Measurements from ENCODE around the gene AGT.

Gene AGT

DNA sequence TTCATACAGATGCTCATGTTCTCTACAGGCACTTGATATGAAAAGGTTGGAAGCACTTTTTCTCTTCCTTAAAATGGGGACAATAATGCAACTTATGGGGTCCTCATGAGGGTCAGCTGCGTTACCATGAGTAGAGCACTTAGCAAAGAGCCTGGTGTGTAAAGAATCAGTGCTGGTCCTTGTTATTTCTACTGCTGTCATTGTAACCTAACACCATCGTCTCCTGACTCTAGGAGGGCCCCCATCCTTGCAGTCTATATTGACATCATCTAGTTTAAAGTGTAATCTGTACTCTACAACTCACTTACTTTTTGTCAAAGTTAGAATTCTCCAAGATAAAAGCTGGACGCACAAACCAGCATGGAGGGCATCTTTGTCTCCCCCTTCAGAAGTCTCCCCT lies 35.7 kb upstream of the AGT start:
- no peaks in the 10 kb centered on the region for H3K79me2 ChIP-seq (ENCODE audit: insufficient read depth, low read length)
- H3K4me3 ChIP-seq (ENCODE audit: low read depth in 1 of 2, low read length in 2 of 2) = no peak overlapping the region
- H3K4me2 ChIP-seq (ENCODE audit: insufficient read depth, low read length) = no peak overlapping the region
- no peak overlapping the region for H3K9ac ChIP-seq (ENCODE audit: low read depth, low read length)
- H3K4me1 ChIP-seq (ENCODE audit: insufficient read depth, low read length) = peaks cover 13% of the 10 kb centered on the region
- no peaks in the 10 kb centered on the region for H3K27me3 ChIP-seq (ENCODE audit: insufficient read depth, low read length, poor library complexity)
- no peak for DNase-seq
- H2AFZ ChIP-seq (ENCODE audit: low read depth, low read length) = no peak overlapping the region
- no peak overlapping the region for H3K27ac ChIP-seq (ENCODE audit: low read length)
- no peak for TF ChIP-seq EZH2 (IDR thresholded peaks at IDR 0.05; ENCODE audit: borderline replicate concordance, low read depth, low read length, severe bottlenecking)
- TF ChIP-seq, protein P1, sequence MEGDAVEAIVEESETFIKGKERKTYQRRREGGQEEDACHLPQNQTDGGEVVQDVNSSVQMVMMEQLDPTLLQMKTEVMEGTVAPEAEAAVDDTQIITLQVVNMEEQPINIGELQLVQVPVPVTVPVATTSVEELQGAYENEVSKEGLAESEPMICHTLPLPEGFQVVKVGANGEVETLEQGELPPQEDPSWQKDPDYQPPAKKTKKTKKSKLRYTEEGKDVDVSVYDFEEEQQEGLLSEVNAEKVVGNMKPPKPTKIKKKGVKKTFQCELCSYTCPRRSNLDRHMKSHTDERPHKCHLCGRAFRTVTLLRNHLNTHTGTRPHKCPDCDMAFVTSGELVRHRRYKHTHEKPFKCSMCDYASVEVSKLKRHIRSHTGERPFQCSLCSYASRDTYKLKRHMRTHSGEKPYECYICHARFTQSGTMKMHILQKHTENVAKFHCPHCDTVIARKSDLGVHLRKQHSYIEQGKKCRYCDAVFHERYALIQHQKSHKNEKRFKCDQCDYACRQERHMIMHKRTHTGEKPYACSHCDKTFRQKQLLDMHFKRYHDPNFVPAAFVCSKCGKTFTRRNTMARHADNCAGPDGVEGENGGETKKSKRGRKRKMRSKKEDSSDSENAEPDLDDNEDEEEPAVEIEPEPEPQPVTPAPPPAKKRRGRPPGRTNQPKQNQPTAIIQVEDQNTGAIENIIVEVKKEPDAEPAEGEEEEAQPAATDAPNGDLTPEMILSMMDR (IDR thresholded peaks at IDR 0.05; ENCODE audit: borderline replicate concordance, extremely low read depth, low read length, poor library complexity, severe bottlenecking) = no peak
- no peaks in the 10 kb centered on the region for H4K20me1 ChIP-seq (ENCODE audit: insufficient read depth, low read length)
- no peaks in the 10 kb centered on the region for H3K36me3 ChIP-seq (ENCODE audit: insufficient read depth, low read length)
- H3K9me3 ChIP-seq (ENCODE audit: insufficient read depth, low read length, severe bottlenecking) = no peaks in the 10 kb centered on the region
- ATAC-seq (ENCODE audit: insufficient read depth, low read depth) = no peak

DNA sequence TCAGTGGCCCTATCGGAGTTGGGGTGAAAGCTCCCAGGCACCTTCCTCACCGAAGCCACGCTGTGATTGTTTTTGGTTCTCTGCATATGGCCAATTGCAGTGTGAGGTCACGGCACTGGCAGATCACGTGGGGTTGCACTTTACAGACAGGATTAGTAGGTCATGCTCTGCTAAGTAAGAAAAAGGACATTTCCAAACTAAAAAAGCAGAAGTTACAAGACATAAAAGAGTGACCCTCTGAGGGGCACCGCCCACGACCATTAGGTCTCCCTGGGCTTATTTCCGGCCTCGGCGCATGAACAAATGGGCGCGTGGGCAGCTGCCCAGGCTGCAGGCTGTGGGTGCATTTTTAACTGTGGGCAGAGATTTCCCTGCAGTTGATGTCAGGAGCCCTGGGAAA lies 35.2 kb upstream of the AGT start:
- Histone ChIP-seq H3K4me1 (ENCODE audit: insufficient read depth, low read length) (peaks cover 13% of the 10 kb centered on the region), H3K27me3 (ENCODE audit: insufficient read depth, low read length, poor library complexity) (no peaks in the 10 kb centered on the region), H3K9me3 (ENCODE audit: insufficient read depth, low read length, severe bottlenecking) (no peaks in the 10 kb centered on the region), H3K4me2 (ENCODE audit: insufficient read depth, low read length) (no peak overlapping the region), H2AFZ (ENCODE audit: low read depth, low read length) (no peak overlapping the region), H3K27ac (ENCODE audit: low read length) (no peak overlapping the region), H3K4me3 (ENCODE audit: low read depth in 1 of 2, low read length in 2 of 2) (no peak overlapping the region), H4K20me1 (ENCODE audit: insufficient read depth, low read length) (no peaks in the 10 kb centered on the region), H3K9ac (ENCODE audit: low read depth, low read length) (no peak overlapping the region), H3K36me3 (ENCODE audit: insufficient read depth, low read length) (no peaks in the 10 kb centered on the region), H3K79me2 (ENCODE audit: insufficient read depth, low read length) (no peaks in the 10 kb centered on the region)
- ATAC-seq (ENCODE audit: insufficient read depth, low read depth) (no peak), DNase-seq (no peak)
- TF ChIP-seq, protein P1 (IDR thresholded peaks at IDR 0.05; ENCODE audit: borderline replicate concordance, extremely low read depth, low read length, poor library complexity, severe bottlenecking) = no peak
- TF ChIP-seq EZH2 (IDR thresholded peaks at IDR 0.05; ENCODE audit: borderline replicate concordance, low read depth, low read length, severe bottlenecking) = no peak

DNA sequence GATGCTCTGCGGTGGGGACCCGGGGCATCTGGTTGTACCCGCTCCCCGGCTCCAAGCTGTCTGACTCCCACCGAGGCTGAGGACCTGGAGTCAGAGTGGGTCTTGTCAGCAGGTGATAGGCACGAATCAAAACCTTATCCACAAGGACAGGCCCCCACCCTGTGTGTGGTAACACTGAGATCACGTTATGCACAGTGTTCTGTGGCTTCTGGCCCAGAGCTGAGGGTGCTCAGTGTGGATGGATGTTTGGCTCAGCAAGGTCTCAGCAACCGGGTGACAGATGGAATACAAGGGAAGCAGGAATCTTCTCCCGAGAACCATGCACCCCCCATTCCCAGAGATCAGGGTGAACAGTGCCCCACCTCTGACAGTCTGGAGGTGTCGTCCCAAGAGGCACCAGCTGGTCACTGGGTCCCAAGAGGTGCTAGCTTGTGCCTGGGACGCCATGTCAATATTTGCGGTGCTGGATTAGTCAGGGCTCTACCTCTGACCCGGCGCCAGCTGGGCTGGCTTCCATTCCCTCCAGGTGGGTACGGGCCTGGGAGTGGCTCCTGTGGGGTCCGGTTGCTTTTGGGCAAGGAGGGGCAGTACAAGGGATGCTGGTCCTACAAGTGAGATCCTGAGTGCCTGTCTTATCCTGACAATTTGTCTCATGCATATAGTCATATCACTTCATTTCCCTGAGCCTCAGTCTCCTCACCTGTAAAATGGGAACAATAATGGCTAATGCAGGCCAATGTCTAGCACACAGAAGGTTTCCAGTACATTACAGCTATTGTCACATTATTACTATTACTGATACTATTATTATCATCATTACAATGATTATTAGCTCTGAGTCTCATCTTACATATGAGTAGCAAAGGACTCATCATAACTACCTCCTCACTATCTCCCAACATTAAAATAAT lies 34.2 kb upstream of the AGT start:
- Histone ChIP-seq H3K4me2 (ENCODE audit: insufficient read depth, low read length) (no peak overlapping the region), H3K36me3 (ENCODE audit: insufficient read depth, low read length) (no peaks in the 10 kb centered on the region), H3K4me1 (ENCODE audit: insufficient read depth, low read length) (peaks cover 4% of the 10 kb centered on the region), H3K27me3 (ENCODE audit: insufficient read depth, low read length, poor library complexity) (no peaks in the 10 kb centered on the region), H3K4me3 (ENCODE audit: low read depth in 1 of 2, low read length in 2 of 2) (no peak overlapping the region), H4K20me1 (ENCODE audit: insufficient read depth, low read length) (no peaks in the 10 kb centered on the region), H3K9ac (ENCODE audit: low read depth, low read length) (no peak overlapping the region), H3K79me2 (ENCODE audit: insufficient read depth, low read length) (no peaks in the 10 kb centered on the region), H3K9me3 (ENCODE audit: insufficient read depth, low read length, severe bottlenecking) (no peaks in the 10 kb centered on the region), H2AFZ (ENCODE audit: low read depth, low read length) (no peak overlapping the region), H3K27ac (ENCODE audit: low read length) (no peak overlapping the region)
- DNase-seq = no peak
- TF ChIP-seq EZH2 (IDR thresholded peaks at IDR 0.05; ENCODE audit: borderline replicate concordance, low read depth, low read length, severe bottlenecking) = no peak
- ATAC-seq (ENCODE audit: insufficient read depth, low read depth) = no peak

DNA sequence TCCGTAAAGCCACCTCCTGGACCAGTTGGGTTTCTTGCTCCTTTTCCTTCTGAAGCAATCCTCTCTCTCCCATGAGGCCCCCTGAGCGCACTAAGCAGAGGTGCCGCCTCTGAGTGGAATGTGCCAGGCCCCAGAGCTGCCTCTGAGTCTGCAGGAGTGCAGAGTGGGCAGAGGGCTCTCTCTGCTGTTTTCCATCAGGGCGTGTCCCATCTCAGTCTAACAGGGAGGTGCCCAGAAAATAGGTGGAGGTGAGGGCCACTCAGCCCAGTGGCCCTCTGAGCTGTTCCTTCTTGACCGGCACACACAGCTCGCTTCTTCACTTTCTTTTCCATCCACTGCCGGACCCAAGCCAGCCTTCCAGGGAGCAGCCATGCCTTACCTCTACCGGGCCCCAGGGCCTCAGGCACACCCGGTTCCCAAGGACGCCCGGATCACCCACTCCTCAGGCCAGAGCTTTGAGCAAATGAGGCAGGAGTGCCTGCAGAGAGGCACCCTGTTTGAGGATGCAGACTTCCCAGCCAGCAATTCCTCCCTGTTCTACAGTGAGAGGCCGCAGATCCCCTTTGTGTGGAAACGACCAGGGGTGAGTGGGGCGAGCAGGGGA lies 33.3 kb upstream of the AGT start, which contains the start of gene CAPN9:
CAPN9 (plus strand) TSS at position 262 of the 604 bp plus-strand sequence; CDS start at position 371, 109 bp downstream.
- no peaks in the 10 kb centered on the region for H3K36me3 ChIP-seq (ENCODE audit: insufficient read depth, low read length)
- H3K9ac ChIP-seq (ENCODE audit: low read depth, low read length) = no peak within 1 kb of the TSS
- no peak for TF ChIP-seq EZH2 (IDR thresholded peaks at IDR 0.05; ENCODE audit: borderline replicate concordance, low read depth, low read length, severe bottlenecking)
- TF ChIP-seq, protein P1 (IDR thresholded peaks at IDR 0.05; ENCODE audit: borderline replicate concordance, extremely low read depth, low read length, poor library complexity, severe bottlenecking) = no peak
- no peaks in the 10 kb centered on the region for H3K79me2 ChIP-seq (ENCODE audit: insufficient read depth, low read length)
- no peaks in the 10 kb centered on the region for H3K9me3 ChIP-seq (ENCODE audit: insufficient read depth, low read length, severe bottlenecking)
- no peak within 1 kb of the TSS for H3K4me3 ChIP-seq (ENCODE audit: low read depth in 1 of 2, low read length in 2 of 2)
- DNase-seq = no peak
- H4K20me1 ChIP-seq (ENCODE audit: insufficient read depth, low read length) = no peaks in the 10 kb centered on the region
- ATAC-seq (ENCODE audit: insufficient read depth, low read depth) = no peak
- no peaks in the 10 kb centered on the region for H3K27me3 ChIP-seq (ENCODE audit: insufficient read depth, low read length, poor library complexity)
- H3K4me2 ChIP-seq (ENCODE audit: insufficient read depth, low read length) = no peak within 1 kb of the TSS
- H3K4me1 ChIP-seq (ENCODE audit: insufficient read depth, low read length) = no peaks in the 10 kb centered on the region
- H2AFZ ChIP-seq (ENCODE audit: low read depth, low read length) = no peak within 1 kb of the TSS
- no peak within 1 kb of the TSS for H3K27ac ChIP-seq (ENCODE audit: low read length)

Data from DND-41 (cell line).